Panc1 (cell line): ENCODE data around the gene CCDC148. TPM values are rescaled to one million over a fixed set of nuclear protein-coding genes. Genes with fewer than 3 reads are reported as not detected.

ENCODE experiments used
- ATAC-seq: fragments of 200-7000 bp; cut with Tn5 transposase; 2 replicates; pipeline ENCODE4 v1.9.1; 2020; ENCODE audit warnings: mild to moderate bottlenecking, moderate library complexity
- BruUV-seq: library from RNA; stranded (reverse); fragments of 400-500 nt; replicated peaks from 2 replicates; lab custom pipeline; 2021; lab: Mats Ljungman, UMichigan
- CTCF ChIA-PET: fragments of 300-600 bp; sonication (Branson Sonifier 250); formaldehyde crosslinking; loops from one replicate; lab custom pipeline; 2022; ENCODE audit warnings: antibody characterized with exemption; lab: Charles Lee
- POLR2A ChIA-PET: fragments of 300-600 bp; sonication (Branson Sonifier 250); formaldehyde crosslinking; loops from one replicate; lab custom pipeline; 2022; ENCODE audit warnings: antibody characterized with exemption; lab: Charles Lee
- DNase-seq: peaks from one replicate; pipeline ENCODE4 v3.0.0-alpha.2; 2010; ENCODE audit warnings: low read depth, low spot score
- H3K27ac ChIP-seq: 2 replicates; pipeline ENCODE4 v1.5.1; 2011; ENCODE audit warnings: mild to moderate bottlenecking, low read length, inconsistent platforms
- H3K27me3 ChIP-seq: fragments of 200-500 bp; sonication (Bioruptor generic); 2 replicates; pipeline ENCODE4 v1.6.0; 2014; ENCODE audit warnings: low read length, inconsistent platforms; ENCODE audit not compliant: control insufficient read depth, insufficient read depth
- H3K36me3 ChIP-seq: fragments of 200-500 bp; sonication (Bioruptor generic); 2 replicates; pipeline ENCODE4 v1.5.1; 2014; ENCODE audit warnings: inconsistent platforms, mild to moderate bottlenecking, low read length, moderate library complexity; ENCODE audit not compliant: control insufficient read depth, insufficient read depth
- H3K4me1 ChIP-seq: 2 replicates; pipeline ENCODE4 v1.5.1; 2011; ENCODE audit warnings: inconsistent platforms, mild to moderate bottlenecking, low read length, moderate library complexity; ENCODE audit not compliant: control insufficient read depth, insufficient read depth
- H3K4me3 ChIP-seq, 2 experiments: 2 replicates each; pipeline ENCODE4 v1.5.1; 2011 to 2012; ENCODE audit warnings: low read depth in 2 of 2, low read length in 2 of 2, mild to moderate bottlenecking in 2 of 2, inconsistent platforms in 1 of 2, moderate library complexity in 1 of 2
- H3K9me3 ChIP-seq: fragments of 200-500 bp; sonication (Bioruptor generic); 2 replicates; pipeline ENCODE4 v1.5.1; 2014; ENCODE audit warnings: low read depth, mild to moderate bottlenecking, inconsistent platforms, low read length, moderate library complexity; ENCODE audit not compliant: control insufficient read depth, insufficient read depth
- POLR2AphosphoS5 ChIP-seq: IDR thresholded peaks from 2 replicates; pipeline ENCODE4 v1.6.1; 2012; ENCODE audit warnings: mild to moderate bottlenecking, low read depth, low read length, moderate library complexity
- REST ChIP-seq, 2 experiments: IDR thresholded peaks; 2 replicates each; pipeline ENCODE4 v1.6.1; 2011 to 2012; ENCODE audit warnings: low read depth in 2 of 2, control low read depth in 1 of 2, low read length in 1 of 2, mild to moderate bottlenecking in 1 of 2, moderate library complexity in 1 of 2; ENCODE audit not compliant: insufficient read depth in 1 of 2
- SIN3A ChIP-seq: IDR thresholded peaks from 2 replicates; pipeline ENCODE4 v1.6.1; 2012; ENCODE audit warnings: low read depth, mild to moderate bottlenecking, low read length, moderate library complexity, borderline replicate concordance; ENCODE audit not compliant: insufficient read depth
- TCF7L2 ChIP-seq: IDR thresholded peaks from 2 replicates; pipeline ENCODE4 v1.6.1; 2011; ENCODE audit warnings: mild to moderate bottlenecking, low read depth, low read length, inconsistent platforms
- in situ Hi-C: cut with HindIII; loops from 2 replicates; pipeline ENCODE4 v1.10.0; 2016; ENCODE audit warnings: low sequenced_read_pairs, low pct_unique_long_range_greater_than_20kb
- intact Hi-C: fragments of 100-400 bp; cut with micrococcal nuclease; formaldehyde crosslinking; loops from one replicate; pipeline ENCODE4 v1.10.0; 2022; ENCODE audit not compliant: unreplicated experiment
- total RNA-seq: library from RNA; stranded (reverse); gene quantifications from one replicate; pipeline ENCODE4 v1.2.1, GENCODE V29; 2021; ENCODE audit not compliant: unreplicated experiment
- TF ChIP-seq, protein P1 (sequence below): fragments of 450-650 bp; IDR thresholded peaks from 2 replicates; pipeline ENCODE4 v1.5.1; 2017; ENCODE audit warnings: mild to moderate bottlenecking

The CCDC148 gene
- total RNA-seq, 1 experiment from 2014 or later, result 0.92 TPM

GRCh38 chr2:158413581-158413980 is 43.0 kb downstream of the CCDC148 start:
- Histone ChIP-seq H3K9me3 (no peaks in the 10 kb centered on the region), H3K4me3 (no peak overlapping the region), H3K27ac (no peak overlapping the region), H3K27me3 (no peaks in the 10 kb centered on the region), H3K36me3 (no peaks in the 10 kb centered on the region), H3K4me1 (no peaks in the 10 kb centered on the region)
- intact Hi-C loops (no loop called here), in situ Hi-C loops (no loop called here)
- DNase-seq (no peak), ATAC-seq (no peak)
- TF ChIP-seq REST (IDR thresholded peaks at IDR 0.05; ENCODE audit: insufficient read depth in 1 of 2, low read depth in 2 of 2, low read length in 1 of 2) (no peak), TCF7L2 (no peak), SIN3A (no peak), POLR2AphosphoS5 (no peak)
- TF ChIP-seq, protein P1, sequence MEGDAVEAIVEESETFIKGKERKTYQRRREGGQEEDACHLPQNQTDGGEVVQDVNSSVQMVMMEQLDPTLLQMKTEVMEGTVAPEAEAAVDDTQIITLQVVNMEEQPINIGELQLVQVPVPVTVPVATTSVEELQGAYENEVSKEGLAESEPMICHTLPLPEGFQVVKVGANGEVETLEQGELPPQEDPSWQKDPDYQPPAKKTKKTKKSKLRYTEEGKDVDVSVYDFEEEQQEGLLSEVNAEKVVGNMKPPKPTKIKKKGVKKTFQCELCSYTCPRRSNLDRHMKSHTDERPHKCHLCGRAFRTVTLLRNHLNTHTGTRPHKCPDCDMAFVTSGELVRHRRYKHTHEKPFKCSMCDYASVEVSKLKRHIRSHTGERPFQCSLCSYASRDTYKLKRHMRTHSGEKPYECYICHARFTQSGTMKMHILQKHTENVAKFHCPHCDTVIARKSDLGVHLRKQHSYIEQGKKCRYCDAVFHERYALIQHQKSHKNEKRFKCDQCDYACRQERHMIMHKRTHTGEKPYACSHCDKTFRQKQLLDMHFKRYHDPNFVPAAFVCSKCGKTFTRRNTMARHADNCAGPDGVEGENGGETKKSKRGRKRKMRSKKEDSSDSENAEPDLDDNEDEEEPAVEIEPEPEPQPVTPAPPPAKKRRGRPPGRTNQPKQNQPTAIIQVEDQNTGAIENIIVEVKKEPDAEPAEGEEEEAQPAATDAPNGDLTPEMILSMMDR, result no peak
- BruUV-seq, result no TSS peak
- POLR2A ChIA-PET, result no interaction called here
- CTCF ChIA-PET, result no interaction called here

DNA sequence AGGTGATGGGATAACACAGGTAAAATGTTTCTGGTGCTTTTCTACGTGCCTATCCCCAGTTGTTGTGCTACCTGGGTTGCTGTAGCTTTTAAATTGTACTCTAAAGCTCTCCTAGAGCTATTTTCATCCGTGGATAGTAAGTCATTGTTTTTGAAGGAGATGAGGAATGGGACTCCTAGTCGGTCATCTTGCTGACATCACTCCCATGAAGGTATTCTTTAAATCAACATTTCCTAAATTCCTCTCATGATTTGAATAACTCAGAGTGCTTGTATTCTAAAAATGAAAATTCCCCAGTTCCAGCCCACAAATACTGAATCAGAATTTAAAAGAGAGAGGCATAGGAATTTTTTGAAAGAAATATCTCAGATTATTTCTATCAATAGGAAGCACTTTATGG is 44.3 kb downstream of the CCDC148 start:
- no peak overlapping the region for H3K27ac ChIP-seq
- BruUV-seq, result no TSS peak
- no peak for ATAC-seq

More for the DNA sequence above, 44.3 kb downstream of the CCDC148 start:
- no peak for DNase-seq
- in situ Hi-C loops (no loop called here), intact Hi-C loops (no loop called here)
- no peaks in the 10 kb centered on the region for H3K27me3 ChIP-seq
- H3K36me3 ChIP-seq, result no peaks in the 10 kb centered on the region
- CTCF ChIA-PET, result interaction anchor here (0.6 kb wide), 1 partner anchor 44 kb away, joined by 3 read pairs; the partner anchor contains the start of genes CCDC148 and PKP4
- no peaks in the 10 kb centered on the region for H3K4me1 ChIP-seq
- TF ChIP-seq TCF7L2 (no peak), POLR2AphosphoS5 (no peak), REST (IDR thresholded peaks at IDR 0.05; ENCODE audit: insufficient read depth in 1 of 2, low read depth in 2 of 2, low read length in 1 of 2) (no peak), SIN3A (no peak)
- TF ChIP-seq, protein P1, result no peak
- no peaks in the 10 kb centered on the region for H3K9me3 ChIP-seq
- H3K4me3 ChIP-seq, result no peak overlapping the region
- POLR2A ChIA-PET, result no interaction called here
